Hematopoietic multipotent progenitor cell treated with erythropoietin and hydrocortisone succinate and interleukin-3 and kit ligand, for 17 days (in vitro differentiated cells): ENCODE results near the gene SLC43A3.
A peak's percentile ranks its signal among the peaks of the same experiment; 100 is the strongest.
"Not testable (repeated sequence)": the region's sequence is repeated elsewhere in the genome, so short reads cannot be mapped to it uniquely, and the experiment has no call there.

Source experiments
- DNase-seq: peaks from one replicate; pipeline ENCODE4 v3.0.0-alpha.2; 2015; ENCODE audit warnings: low spot score

SLC43A3 gene

DNA sequence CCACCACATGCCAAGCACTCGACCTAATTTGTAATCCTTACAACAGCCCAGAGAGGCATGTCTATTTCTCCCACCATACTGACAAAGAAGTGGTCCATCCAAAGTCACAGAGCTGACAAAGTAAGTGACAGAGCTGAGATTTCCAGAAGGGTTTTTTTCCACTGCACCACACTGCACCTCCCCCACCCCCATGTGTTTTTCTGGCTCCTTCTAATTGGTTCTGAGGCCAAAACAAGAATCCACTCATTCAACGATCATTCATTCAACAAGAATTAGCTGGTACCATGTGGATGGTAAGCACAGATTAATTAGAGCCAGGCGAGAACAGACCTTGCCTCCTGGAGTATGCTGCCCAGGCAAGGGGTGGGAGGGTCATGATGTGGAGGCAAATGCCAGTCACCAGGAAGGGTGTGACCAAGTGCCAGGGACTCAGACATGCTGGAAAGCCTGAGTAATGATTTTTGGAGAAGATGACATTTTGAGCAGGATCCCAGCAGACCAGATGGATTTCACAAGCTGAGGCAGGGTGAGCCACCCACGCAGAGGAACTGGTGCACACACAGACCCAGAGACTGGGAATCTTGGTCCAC is 21.6 kb downstream of the SLC43A3 start:
- no peak for DNase-seq

DNA sequence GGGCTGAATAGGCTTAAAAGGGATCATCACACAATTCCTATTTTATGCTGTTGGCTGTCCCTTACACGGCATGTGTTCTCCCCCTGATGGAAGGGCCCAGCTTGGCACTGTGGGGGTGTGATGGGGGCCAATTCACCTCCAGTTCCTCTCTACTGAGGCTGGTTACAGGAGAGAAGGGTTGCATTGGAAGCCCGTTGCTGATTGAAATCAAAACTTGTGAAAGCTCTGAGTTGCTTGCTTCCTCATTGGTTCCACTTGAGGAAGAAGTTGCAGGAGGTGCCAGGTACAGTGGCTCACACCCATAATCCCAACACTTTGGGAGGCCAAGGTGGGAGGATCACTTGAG is 23.1 kb downstream of the SLC43A3 start:
- no peak for DNase-seq

DNA sequence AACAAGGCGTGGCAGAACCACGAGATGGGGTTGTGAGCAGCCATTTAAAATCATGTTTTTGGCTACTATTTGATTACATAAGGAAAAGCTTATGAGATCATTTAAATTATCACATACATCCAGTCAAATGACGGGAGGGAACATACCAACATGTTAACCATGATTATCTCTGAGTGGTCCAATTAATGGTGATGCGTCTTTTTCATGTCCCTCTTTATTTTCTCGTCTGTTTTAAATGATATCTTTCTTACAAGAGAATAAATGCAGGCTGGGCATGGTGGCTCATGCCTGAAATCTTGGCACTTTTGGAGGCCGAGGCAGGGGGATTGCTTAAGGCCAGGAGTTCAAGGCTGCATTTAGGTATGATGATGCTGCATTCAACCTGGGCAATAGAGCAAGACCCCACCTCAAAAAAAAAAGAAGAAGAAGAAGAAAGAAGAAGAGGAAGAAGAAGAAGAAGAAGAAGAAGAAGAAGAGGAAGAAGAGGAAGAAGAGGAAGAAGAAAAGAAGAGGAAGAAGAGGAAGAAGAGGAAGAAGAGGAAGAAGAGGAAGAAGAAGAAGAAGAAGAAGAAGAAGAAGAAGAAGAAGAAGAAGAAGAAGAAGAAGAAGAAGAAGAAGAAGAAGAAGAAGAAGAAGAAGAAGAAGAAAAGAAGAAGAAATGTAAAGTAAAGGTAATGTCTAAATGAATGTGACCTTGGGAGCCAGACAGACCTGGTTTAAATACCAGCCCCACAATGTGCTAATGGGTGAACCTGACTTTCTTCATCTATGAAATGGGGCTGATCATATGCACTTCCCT is 23.7 kb downstream of the SLC43A3 start:
- DNase-seq, result not testable (repeated sequence)

DNA sequence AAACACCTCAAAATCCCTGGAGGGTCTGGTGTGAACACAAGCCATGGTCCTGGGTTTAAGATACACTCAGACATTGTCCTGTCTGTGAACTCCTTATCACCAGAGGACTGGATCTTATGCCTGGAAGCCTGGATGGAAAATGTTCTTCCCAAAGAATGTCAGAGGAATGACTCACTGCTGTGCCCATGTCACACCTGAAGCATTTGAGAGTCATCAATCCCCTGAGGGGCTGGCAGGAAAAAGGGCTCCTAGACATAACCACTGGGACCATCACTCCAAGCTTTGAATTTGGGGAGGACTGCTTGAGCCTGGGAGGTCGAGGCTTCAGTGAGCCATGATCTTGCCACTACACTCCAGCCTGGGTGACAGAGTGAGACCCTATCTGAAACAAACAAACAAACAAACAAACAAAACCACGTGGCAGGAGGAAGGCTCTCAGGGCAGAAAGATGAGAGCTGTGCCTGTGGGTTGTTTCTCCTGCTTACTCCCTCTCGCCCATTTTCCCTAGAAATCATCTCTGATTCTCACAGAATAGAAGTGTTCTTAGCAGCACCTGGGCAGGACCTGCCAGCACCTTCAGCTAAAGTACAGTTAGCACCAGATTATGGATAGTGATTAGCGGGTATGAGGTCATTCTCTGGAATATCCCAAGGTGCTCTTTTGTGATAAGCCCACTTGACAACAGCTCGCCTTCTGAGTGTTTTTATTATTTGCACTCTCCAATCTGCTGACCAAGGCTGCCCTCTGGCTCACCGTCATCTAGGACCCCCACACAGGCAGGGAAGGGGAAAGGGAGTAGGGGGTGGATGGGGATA is 24.5 kb downstream of the SLC43A3 start:
- DNase-seq, result peak; percentile 43

DNA sequence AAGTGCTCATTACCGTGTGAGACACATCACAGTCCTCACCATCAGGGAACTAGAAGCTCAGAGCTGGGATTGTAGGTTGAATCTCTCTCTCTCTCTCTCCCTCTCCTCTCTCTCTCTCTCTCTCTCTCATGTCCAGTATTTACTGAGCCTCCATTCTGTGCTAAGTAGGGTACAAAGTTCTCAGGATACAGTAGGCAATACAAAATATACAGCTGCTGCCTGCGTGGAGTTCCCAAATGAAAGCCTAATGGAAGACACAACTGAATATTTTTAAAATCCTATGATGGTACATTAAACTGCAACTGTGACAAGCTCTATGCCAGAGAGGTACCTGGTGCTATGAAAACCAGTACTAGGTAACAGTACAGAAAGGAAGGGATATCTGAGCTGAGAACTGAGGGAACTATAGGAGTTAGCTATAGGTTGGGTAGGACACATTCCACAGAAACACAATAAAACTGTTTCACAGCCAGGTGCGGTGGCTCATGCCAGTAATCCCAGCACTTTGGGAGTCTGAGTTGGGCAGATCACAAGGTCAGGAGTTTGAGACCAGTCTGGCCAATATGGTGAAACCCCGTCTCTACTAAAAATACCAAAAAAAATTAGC is 26.8 kb downstream of the SLC43A3 start:
- DNase-seq, result no peak

DNA sequence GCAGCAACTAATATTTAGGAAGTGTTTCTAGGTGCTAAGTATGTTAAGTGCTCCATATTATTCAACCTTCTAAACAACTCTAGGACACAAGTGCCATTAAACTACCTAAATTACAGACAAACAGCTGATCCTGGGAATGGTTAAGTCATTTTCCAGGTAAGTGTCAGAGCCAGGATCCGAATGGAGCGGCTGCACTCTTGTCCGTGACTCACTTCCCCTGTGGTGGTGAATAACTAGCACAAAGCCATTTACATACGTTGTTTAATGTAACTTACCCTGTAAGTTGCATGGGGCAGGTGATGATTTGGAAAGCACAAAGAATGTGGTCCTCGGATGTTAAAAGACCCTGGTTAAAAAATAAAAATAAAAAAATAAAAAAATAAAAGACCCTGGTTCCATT is 27.7 kb downstream of the SLC43A3 start:
- no peak for DNase-seq

DNA sequence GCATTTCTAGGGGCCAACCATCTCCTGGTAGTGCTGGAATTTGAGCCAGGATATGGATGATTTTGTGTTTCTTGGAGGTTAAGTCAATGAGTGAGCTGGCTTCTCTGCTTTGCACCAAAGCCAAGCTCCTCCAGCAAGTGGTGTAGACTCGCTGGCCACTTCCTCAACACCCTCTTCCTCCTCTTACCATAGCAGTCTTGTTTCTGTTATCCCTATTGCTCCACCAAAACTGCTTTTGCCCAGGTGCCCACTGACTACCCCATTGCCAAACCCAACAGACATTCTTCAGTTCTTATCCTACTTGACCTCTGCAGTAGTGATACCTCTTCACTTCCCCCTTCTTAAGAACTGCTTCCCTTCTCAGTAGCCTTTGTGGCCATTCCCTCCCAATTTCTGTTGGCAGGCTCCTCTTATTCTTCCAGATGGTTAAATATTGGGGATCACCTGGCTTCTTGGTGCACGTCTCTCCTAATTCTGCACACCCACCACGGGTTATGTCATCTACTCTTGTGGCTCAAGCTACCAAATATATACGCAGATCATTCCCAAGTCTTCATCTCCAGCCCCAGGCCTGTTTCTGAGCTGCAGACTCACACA is 29.4 kb downstream of the SLC43A3 start:
- DNase-seq, result no peak

DNA sequence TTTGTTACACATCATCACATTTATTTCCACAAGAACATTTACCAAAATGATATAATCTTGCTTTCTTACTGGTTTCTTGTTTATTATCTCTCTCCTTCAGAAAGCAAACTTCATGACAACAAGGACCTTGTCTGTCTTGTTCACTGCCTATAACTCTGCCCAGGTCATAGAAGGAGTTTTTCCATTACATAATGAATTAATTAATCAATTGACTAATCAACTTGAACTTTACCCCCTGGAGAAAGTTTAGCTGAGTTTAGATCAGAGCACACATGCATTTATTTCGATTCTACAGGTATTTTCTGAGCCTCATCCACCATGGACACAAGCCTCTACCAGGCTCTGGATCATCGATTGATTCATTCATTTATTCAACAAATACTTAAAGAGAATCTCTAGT is 30.2 kb downstream of the SLC43A3 start:
- no peak for DNase-seq

DNA sequence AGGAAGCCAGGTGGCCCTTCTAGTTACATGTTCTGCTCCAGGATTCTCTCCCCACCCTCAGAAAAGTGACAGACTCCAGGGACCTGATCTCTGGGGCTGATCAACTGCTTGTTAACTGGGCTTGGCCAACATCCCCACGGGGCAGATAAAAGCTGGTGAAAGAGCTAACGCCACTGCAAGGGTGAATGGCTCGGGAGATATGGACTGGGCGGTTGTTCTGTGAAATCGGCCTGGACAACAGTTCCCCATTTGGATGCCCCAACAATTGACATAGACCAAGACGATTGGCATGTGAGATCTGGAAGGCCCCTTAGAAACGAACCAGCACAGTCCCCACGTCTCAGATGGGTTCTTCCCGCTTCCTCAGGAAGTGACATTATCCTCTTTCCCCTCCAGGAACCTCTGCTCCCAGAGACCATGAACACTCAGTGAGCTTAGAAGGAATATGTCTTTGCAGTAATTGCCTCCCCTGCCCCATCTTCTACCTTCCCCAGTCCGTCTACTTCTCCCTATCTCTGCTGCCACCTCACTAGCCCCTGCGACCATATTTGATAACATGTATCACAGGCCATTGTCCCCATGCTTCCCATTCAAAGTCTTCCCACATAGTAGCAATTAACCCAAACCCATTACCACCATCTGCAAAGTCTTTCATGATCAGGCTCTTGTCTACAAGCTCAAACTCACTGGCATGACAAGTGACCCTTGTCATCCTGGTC is 30.9 kb downstream of the SLC43A3 start:
- DNase-seq, result peak; percentile 65

DNA sequence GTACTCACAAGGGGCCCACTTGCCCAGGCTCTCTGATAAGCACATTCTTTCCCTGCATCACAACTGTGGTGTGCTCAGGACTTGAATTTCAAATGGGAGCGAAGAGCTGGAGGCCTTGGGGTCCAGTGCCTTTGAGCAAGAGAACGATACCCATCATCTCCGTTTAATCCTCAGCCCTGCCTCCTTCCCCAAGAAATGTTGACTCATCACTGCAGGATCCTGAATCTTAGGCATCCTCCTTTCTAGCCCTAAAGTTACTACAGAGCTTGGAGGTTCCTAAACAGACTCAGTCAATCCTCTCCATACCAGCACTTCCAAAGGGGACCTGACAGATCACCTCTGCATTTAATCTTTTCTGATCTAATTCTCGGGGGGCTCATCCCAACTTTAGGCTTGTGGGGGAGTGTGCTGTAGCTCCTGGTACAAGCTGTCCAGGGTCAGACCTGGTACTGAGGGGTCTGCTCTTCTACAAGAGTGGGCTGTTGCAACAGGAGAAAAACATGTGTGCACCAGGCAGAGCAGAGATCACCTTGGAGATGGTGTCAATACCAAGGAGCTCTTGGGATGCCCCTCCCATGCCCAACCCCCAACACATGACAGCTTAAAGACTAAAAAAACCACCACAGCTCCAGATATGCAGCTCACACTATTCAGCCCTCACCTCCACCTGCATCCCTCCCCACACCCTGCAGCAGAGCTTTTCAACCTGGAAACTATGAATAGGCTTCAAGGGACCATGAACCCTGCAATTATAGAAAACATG is 32.5 kb downstream of the SLC43A3 start:
- no peak for DNase-seq

DNA sequence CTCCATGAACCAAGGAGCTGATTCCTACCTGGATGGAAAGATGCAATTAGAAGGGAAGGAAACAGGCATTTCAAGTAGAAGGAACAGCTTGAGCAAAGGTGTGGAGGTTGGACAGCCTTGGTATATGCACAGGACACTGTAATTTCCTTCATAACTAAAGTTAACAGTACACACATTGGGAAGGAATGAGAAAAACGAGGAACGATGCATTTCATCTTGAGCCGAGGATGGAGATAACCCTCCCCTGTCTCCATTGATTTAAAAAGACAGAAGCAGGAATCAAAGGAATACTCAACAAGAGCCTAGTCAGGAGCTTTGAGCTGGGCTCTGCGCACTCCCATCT is 34.2 kb downstream of the SLC43A3 start:
- no peak for DNase-seq

DNA sequence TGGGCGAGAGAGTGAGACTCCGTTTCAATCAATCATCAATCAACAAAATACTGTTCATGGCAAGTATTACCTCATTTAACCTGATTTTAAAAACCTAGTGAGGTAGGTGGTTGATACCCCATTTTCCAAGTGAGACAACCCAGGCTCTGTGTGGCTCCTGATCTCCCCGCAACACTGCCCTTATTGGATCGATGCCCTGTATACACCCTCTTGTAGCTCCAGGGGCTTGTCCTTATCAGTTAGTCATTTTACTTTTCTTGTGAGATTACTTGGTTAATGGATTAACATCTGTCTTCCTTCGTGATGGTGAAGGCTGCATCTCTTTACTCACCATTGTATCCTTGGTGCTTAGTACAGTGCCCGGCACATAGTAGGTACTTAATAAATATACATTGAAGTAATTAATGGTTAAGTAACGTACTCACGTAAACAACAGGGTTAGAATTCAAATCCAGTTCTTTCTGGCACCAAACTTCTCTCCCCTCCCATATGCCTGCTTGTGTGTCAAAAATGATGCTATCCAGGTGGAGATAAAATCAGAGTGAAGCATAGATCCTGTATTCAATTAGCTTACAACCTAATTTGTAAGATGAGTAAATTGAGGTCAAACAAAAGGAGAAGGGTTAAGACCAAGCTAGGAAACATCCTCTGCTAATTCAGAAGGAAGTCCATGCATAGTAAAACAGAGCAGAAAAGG is 34.7 kb downstream of the SLC43A3 start:
- DNase-seq, result peak; percentile 41

DNA sequence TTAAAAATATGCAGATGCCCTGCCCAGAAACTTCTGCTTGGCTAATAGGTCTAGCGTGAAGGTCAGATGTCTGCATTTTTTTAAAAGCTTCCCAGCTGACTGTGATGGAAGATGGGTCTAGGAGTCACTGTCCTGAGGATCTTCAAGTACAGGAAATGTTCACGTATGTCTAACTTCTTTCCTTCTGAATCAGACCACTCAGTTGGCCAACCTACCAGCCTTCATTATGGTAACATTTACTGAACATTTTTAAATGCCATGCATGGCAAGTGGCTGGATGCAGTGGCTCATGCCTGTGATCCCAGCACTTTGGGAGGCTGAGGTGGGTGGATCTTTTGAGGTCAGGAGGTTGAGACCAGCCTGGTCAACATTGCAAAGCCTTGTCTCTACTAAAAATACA is 35.4 kb downstream of the SLC43A3 start:
- no peak for DNase-seq

DNA sequence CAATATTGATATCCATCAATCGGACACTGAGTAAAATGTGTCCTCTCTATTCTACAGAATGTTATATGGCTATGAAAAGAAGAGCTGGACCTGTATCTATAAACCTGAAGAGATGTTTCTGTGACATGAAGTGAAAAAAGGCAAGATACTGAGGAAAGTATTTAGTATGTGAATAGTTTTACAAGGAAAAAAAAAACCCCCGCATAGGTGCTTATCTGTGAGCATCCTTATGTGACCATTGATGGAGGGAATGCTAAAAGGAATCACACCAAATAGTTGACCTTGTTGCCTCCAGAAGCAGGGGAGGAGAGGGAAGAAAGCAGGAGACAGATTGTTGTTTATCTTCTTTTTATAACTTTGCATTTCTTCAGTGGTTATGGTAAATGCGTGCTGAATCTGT is 35.8 kb downstream of the SLC43A3 start:
- no peak for DNase-seq

DNA sequence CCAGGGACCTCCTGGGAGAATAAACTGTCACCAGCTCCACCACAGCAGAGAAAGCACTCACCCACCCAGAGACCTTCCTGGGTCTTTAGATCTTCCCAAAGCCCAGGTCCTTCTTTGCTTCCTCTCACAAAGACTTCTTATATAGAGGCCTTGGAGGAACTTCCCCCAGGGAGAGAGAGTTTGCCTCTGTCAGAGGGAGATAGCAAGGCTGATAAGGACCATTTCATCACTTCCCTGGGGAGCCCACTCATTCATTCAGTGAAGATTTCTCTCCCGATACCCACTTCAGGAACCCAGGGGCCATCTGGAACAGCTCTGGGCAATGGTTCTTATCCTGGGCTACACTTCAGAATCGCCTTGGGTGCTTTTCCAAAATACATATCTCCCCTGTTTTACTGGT is 36.4 kb downstream of the SLC43A3 start, which contains the start of gene PRG2:
TSS of gene PRG2 (minus strand) at position 116 of the 400 bp plus-strand sequence. CDS start 706 bp downstream, outside the sequence.
- peak; percentile 22 for DNase-seq

DNA sequence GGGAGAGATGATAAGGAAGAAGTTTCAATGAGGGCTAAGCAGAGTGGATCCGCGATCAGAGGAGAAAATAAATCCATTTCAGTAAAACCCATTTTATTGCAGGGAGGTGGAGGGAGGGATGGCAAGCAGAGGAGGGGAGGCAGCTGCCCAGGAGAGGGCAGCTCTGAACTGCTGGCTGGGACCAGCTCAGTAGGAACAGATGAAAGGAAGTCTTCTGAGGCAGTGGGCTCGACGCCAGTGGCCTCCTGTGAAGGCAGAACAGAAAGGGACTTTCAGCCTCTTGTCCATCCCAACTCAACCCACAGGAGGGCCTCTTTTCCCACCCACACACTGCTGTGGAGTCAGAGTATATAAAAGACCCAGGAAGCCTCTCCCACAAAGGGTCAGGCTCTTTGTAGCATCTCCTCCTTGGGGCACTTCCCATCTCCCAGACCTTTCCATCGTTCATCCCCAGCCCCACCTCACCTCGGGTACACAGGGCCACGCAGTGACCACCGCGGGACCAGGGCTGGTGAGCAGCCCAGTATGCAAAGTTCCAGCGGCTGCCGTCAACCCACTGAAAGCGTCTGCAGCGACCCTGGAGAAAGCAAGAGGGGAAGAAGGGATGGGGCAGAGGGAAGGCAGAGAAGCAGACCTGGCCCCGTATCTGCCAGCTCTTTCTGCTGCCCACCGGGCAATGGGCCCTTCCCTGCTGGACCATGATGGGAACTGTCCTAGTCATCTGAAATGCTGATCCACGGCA is 39.5 kb downstream of the SLC43A3 start:
- peak; percentile 31 for DNase-seq

DNA sequence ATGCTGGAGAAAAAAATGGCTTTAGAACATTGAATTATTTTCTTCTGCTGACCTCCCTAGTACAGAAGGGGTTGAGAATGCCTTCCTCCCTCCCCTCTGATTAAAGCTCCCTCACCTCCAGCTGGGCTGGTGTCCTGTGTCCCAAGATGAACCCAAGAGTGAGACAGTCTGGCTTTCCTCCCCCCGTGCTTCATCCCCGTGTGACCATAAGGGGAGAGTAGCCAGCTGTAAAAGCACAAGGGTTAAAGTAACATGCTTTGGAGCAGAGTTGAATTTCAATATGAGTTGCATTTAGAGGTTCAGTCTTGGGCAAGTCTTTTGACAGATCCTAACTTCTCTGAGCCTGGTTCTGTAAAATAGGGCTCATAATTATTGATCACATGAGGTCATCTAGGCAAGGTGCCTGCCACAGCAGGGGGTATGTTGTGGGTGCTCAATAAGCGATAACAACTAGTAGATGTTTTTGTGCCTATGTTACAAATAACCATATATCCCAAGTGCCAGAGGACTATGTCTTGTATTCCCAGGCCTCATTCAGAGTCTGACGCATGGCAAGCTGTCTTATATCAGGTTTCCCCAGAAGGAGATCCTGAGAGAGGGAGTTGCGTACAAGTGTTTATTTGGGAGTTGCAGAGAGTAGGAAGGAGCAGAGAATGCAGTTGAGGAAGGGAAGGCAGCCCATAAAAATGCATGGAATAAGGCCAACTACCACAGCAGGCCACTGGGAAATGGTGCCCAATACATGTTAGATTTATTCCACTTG is 40.6 kb downstream of the SLC43A3 start:
- no peak for DNase-seq

DNA sequence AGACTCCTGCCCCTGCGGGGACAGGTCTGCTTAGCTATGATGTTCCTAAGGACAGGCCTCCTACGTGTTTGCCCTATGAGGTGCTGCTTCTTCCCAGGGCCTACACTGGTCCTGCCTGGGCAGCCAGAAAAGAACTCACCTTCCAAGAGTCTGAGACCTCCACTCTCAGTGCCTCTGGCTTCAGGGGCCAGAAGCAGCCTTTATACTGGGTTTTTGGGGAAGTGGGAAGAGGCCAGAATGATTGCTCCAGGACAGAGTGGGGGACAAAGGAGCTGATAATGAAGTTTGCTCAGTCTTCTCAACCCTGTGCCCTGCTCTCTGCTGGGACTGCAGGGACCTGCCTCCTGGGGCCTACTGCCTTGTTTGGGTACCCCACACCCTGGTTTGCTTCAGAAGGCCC is 45.9 kb downstream of the SLC43A3 start, which contains the start of gene PRG3:
TSS of gene PRG3 (minus strand) at position 176 of the 400 bp plus-strand sequence. CDS start 442 bp downstream, outside the sequence.
- DNase-seq, result no peak

DNA sequence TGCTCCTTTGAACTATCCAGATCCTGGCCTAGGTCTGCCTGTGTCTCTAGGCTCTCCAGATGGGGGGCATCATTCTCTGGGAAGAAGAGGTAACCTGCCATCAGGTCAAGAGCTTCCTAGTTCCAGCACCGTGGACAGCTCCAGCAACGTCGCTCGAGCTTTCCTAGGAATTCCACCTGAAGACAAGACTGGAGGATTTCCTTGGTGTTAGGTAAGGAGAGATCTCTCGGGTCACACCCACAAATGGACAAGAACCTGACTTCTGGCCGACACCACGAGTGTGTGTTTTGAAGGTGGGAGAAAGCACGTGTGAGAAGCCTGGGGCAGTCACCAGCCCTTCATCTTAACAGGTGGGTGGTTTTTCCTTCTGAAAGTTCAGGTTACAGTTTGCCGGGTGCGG is 47.2 kb downstream of the SLC43A3 start:
- no peak for DNase-seq
